Lower leg skin (tissue), 3 donors: ENCODE data around the gene CD276.

Experiments
- POLR2A ChIP-seq, 2 donors: fragments of 450-650 bp; IDR thresholded peaks; one replicate each; pipeline ENCODE4 v1.6.1; 2016 to 2017; ENCODE audit warnings: antibody characterized with exemption in 2 of 2, mild to moderate bottlenecking in 1 of 2, moderate library complexity in 1 of 2
- TF ChIP-seq, protein P1 (sequence below), 3 donors: fragments of 450-650 bp; IDR thresholded peaks; one replicate each; pipeline ENCODE4 v1.5.1; 2016; ENCODE audit warnings: antibody characterized with exemption in 3 of 3, mild to moderate bottlenecking in 3 of 3, moderate library complexity in 2 of 3

DNA sequence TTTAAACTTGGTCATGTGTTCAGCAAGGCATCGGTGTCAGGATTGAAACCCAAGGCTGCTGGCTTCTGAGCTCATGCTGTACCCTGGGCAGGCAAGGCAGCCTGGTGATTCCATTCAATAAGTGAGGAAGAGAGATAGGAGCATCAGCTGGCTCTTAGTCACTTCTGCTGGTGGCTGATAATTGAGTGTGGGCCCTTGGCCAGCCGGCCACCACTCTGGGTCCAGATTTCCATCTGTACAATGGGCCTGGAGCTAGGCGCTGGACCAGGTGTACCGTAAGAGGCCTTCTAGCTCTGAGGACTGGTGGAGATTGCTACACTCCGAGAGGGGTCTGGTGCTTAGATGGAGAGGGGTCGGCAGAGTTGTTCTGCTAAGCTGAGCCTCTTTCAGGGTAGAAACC, 4.3 kb downstream of the CD276 start:
- TF ChIP-seq POLR2A (IDR thresholded peaks at IDR 0.05) = no peak
- TF ChIP-seq, protein P1, sequence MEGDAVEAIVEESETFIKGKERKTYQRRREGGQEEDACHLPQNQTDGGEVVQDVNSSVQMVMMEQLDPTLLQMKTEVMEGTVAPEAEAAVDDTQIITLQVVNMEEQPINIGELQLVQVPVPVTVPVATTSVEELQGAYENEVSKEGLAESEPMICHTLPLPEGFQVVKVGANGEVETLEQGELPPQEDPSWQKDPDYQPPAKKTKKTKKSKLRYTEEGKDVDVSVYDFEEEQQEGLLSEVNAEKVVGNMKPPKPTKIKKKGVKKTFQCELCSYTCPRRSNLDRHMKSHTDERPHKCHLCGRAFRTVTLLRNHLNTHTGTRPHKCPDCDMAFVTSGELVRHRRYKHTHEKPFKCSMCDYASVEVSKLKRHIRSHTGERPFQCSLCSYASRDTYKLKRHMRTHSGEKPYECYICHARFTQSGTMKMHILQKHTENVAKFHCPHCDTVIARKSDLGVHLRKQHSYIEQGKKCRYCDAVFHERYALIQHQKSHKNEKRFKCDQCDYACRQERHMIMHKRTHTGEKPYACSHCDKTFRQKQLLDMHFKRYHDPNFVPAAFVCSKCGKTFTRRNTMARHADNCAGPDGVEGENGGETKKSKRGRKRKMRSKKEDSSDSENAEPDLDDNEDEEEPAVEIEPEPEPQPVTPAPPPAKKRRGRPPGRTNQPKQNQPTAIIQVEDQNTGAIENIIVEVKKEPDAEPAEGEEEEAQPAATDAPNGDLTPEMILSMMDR (IDR thresholded peaks at IDR 0.05) = no peak
